HepG2 (cell line): ENCODE data around the gene HDAC4. TPM values are rescaled to one million over a fixed set of nuclear protein-coding genes. Genes with fewer than 3 reads are reported as not detected.

Experiments used
- ATAC-seq: fragments of 200-7000 bp; cut with Tn5 transposase; 3 replicates; pipeline ENCODE4 v1.9.1; 2020; ENCODE audit warnings: mild to moderate bottlenecking, moderate library complexity
- BruUV-seq: library from RNA; stranded (reverse); fragments of 400-500 nt; replicated peaks from 2 replicates; lab custom pipeline; 2021; lab: Mats Ljungman, UMichigan
- CTCF ChIA-PET: fragments of 300-600 bp; formaldehyde crosslinking; extraction: SDS; loops from one replicate; lab custom pipeline; 2021; ENCODE audit warnings: low total read pairs, inconsistent platforms, low intra/inter-chr PET ratio; lab: Yijun Ruan, JAX
- POLR2A ChIA-PET: fragments of 350-600 bp; sonication (Branson Sonifier 250); formaldehyde crosslinking; loops from one replicate; lab custom pipeline; 2020; ENCODE audit warnings: antibody characterized with exemption, inconsistent platforms; lab: Yijun Ruan, JAX
- DNase-seq: peaks from one replicate; pipeline ENCODE4 v3.0.0-alpha.2; 2015; ENCODE audit warnings: low spot score
- FAIRE-seq: peaks from 3 replicates; lab custom pipeline; 2011; peaks lifted over from hg19 to GRCh38; lab: Jason Lieb, UNC
- H2AFZ ChIP-seq: one replicate; pipeline ENCODE4 v1.6.1; 2011; ENCODE audit warnings: low read length, inconsistent platforms
- H3K27ac ChIP-seq: fragments of 300-600 bp; 3 replicates; pipeline ENCODE4 v1.8.0; 2011; ENCODE audit warnings: mixed run types, mild to moderate bottlenecking, mixed read lengths, low read length, inconsistent platforms; ENCODE audit not compliant: insufficient read depth; ENCODE audit errors: extremely low read length
- H3K27me3 ChIP-seq, 2 experiments: fragments of 200-600 bp in 1 of 2; 2 replicates in 1 of 2; 3 replicates in 1 of 2; pipeline versions ENCODE4 v1.6.0 to v1.8.0; 2011; ENCODE audit warnings: low read length in 2 of 2, mild to moderate bottlenecking in 2 of 2, moderate library complexity in 2 of 2, inconsistent platforms in 1 of 2; ENCODE audit not compliant: insufficient read depth in 2 of 2, control insufficient read depth in 1 of 2
- H3K36me3 ChIP-seq, 2 experiments: fragments of 200-600 bp in 1 of 2; replicated peaks in 1 of 2; 2 replicates in 1 of 2; 3 replicates in 1 of 2; pipeline versions ENCODE4 v1.5.1 to v1.8.0; 2011; ENCODE audit warnings: low read length in 2 of 2, inconsistent platforms in 1 of 2; ENCODE audit not compliant: insufficient read depth in 2 of 2, control insufficient read depth in 1 of 2
- H3K4me1 ChIP-seq: 2 replicates; pipeline ENCODE4 v1.5.1; 2012; ENCODE audit warnings: low read length, inconsistent platforms; ENCODE audit not compliant: insufficient read depth
- H3K4me2 ChIP-seq: 2 replicates; pipeline ENCODE4 v1.6.0; 2011; ENCODE audit warnings: low read depth, low read length, inconsistent platforms
- H3K4me3 ChIP-seq, 3 experiments: fragments of 200-600 bp in 1 of 3; sonication (generic), shearing (Covaris generic) in 1 of 3; replicated peaks in 1 of 3; 2 replicates each; pipeline ENCODE4 v1.5.1; 2011 to 2016; ENCODE audit warnings: low read length in 3 of 3, inconsistent platforms in 2 of 3, low read depth in 2 of 3, mild to moderate bottlenecking in 2 of 3, control low read depth in 1 of 3, mixed read lengths in 1 of 3; ENCODE audit not compliant: insufficient read depth in 1 of 3
- H3K79me2 ChIP-seq: one replicate; pipeline ENCODE4 v1.6.1; 2011; ENCODE audit warnings: low read length, inconsistent platforms; ENCODE audit not compliant: insufficient read depth
- H3K9ac ChIP-seq: 2 replicates; pipeline ENCODE4 v1.6.0; 2011; ENCODE audit warnings: mild to moderate bottlenecking, low read depth, low read length, inconsistent platforms; ENCODE audit not compliant: insufficient read depth
- H3K9me3 ChIP-seq: 2 replicates; pipeline ENCODE4 v1.5.1; 2012; ENCODE audit warnings: mild to moderate bottlenecking, low read length
- H4K20me1 ChIP-seq: 2 replicates; pipeline ENCODE4 v1.6.0; 2011; ENCODE audit warnings: inconsistent platforms, mild to moderate bottlenecking, low read length, moderate library complexity; ENCODE audit not compliant: insufficient read depth
- ATF7 ChIP-seq, 2 experiments: fragments of 450-650 bp in 1 of 2; sonication (generic) in 1 of 2; formaldehyde crosslinking in 1 of 2; IDR thresholded peaks; 2 replicates each; pipeline versions ENCODE4 v1.4.0 to v1.6.1; 2016 to 2020; ENCODE audit warnings: antibody characterized with exemption in 1 of 2, mild to moderate bottlenecking in 1 of 2, missing genetic modification reagents in 1 of 2
- EP300 ChIP-seq, 3 experiments: sonication (generic) in 1 of 3; formaldehyde crosslinking in 1 of 3; IDR thresholded peaks; 2 replicates each; pipeline versions ENCODE4 v1.5.1 to v1.6.1; 2011 to 2020; ENCODE audit warnings: low read depth in 2 of 3, low read length in 2 of 3, borderline replicate concordance in 1 of 3, improper control_type of control experiment in 1 of 3, mild to moderate bottlenecking in 1 of 3, missing genetic modification reagents in 1 of 3, moderate library complexity in 1 of 3
- ETV5 ChIP-seq: IDR thresholded peaks from 2 replicates; pipeline ENCODE4 v1.6.1; 2018; ENCODE audit warnings: missing biosample characterization, missing genetic modification reagents, inconsistent platforms, borderline replicate concordance
- FOSL2 ChIP-seq: sonication (generic); formaldehyde crosslinking; IDR thresholded peaks from 2 replicates; pipeline ENCODE4 v1.4.0; 2020; ENCODE audit warnings: missing genetic modification reagents
- GTF2F1 ChIP-seq: fragments of 150-350 bp; IDR thresholded peaks from 2 replicates; pipeline ENCODE4 v1.6.1; 2014; ENCODE audit warnings: low read length
- HIVEP1 ChIP-seq: sonication (generic); formaldehyde crosslinking; IDR thresholded peaks from 2 replicates; pipeline ENCODE4 v1.4.0; 2020; ENCODE audit warnings: mild to moderate bottlenecking, missing genetic modification reagents
- JUN ChIP-seq: sonication (generic); formaldehyde crosslinking; IDR thresholded peaks from 2 replicates; pipeline ENCODE4 v1.4.0; 2020; ENCODE audit warnings: mild to moderate bottlenecking, missing genetic modification reagents
- KDM1A ChIP-seq: IDR thresholded peaks from 2 replicates; pipeline ENCODE4 v1.6.1; 2016; ENCODE audit warnings: missing compliant biosample characterization
- NCOA1 ChIP-seq: sonication (generic); formaldehyde crosslinking; IDR thresholded peaks from 2 replicates; pipeline ENCODE4 v1.9.0; 2021; ENCODE audit warnings: missing genetic modification reagents
- NFE2L2 ChIP-seq: fragments of 150-350 bp; IDR thresholded peaks from 2 replicates; pipeline ENCODE4 v1.6.1; 2014; ENCODE audit warnings: low read length
- PHF21A ChIP-seq: sonication (generic); formaldehyde crosslinking; IDR thresholded peaks from 2 replicates; pipeline ENCODE4 v1.5.0; 2020; ENCODE audit warnings: mild to moderate bottlenecking, missing genetic modification reagents
- ZNF160 ChIP-seq: sonication (generic); formaldehyde crosslinking; IDR thresholded peaks from 2 replicates; pipeline ENCODE4 v1.8.0; 2022; ENCODE audit warnings: mild to moderate bottlenecking, inconsistent platforms, missing genetic modification reagents
- ZNF343 ChIP-seq: sonication (generic); formaldehyde crosslinking; IDR thresholded peaks from 2 replicates; pipeline ENCODE4 v1.4.0; 2020; ENCODE audit warnings: mild to moderate bottlenecking, missing genetic modification reagents
- ZNF790 ChIP-seq: sonication (generic); formaldehyde crosslinking; IDR thresholded peaks from 2 replicates; pipeline ENCODE4 v1.8.0; 2022; ENCODE audit warnings: missing genetic modification reagents, mild to moderate bottlenecking, borderline replicate concordance
- ZNF792 ChIP-seq: IDR thresholded peaks from 2 replicates; pipeline ENCODE4 v1.6.1; 2016
- ZNF839 ChIP-seq: sonication (generic); formaldehyde crosslinking; IDR thresholded peaks from 2 replicates; pipeline ENCODE4 v1.4.0; 2020; ENCODE audit warnings: missing genetic modification reagents, mild to moderate bottlenecking, borderline replicate concordance
- in situ Hi-C: cut with HindIII; loops from 2 replicates; pipeline ENCODE4 v1.10.0; 2017; ENCODE audit warnings: low pct_unique_long_range_greater_than_20kb; ENCODE audit not compliant: extremely low pct_ligation_motif_present
- intact Hi-C: fragments of 100-400 bp; cut with micrococcal nuclease; formaldehyde crosslinking; loops from one replicate; pipeline ENCODE4 v1.10.0; 2022; ENCODE audit not compliant: unreplicated experiment
- polyA plus RNA-seq, 8 experiments: library from polyadenylated mRNA; depleted of rRNA in 3 of 8; stranded (reverse) in 7 of 8; unstranded in 1 of 8; fragments of >200 nt; fragmentation: Illumina TruSeq in 4 of 8; extraction: Trizol in 4 of 8; gene quantifications; 2 replicates each; pipeline versions ENCODE4 v1.2.1 to v1.2.3, GENCODE V29; 2011 to 2016; ENCODE audit warnings: low read depth in 4 of 8, missing spikeins in 1 of 8, mixed read lengths in 1 of 8; ENCODE audit not compliant: insufficient read depth in 1 of 8
- total RNA-seq, 5 experiments: library from RNA; depleted of rRNA; stranded (reverse); fragments of >200 nt; fragmentation: Illumina TruSeq; extraction: Trizol; gene quantifications; 2 replicates each; pipeline ENCODE4 v1.2.3, GENCODE V29; 2016; ENCODE audit warnings: low read depth in 1 of 5
- TF ChIP-seq, protein P1 (sequence below): IDR thresholded peaks from 2 replicates; pipeline ENCODE4 v1.6.1; 2016; ENCODE audit warnings: missing biosample characterization, missing genetic modification reagents, low read depth
- TF ChIP-seq, protein P2 (sequence below): fragments of 450-650 bp; IDR thresholded peaks from 2 replicates; pipeline ENCODE4 v1.6.1; 2017; ENCODE audit warnings: mild to moderate bottlenecking
- TF ChIP-seq, protein P3 (sequence below): sonication (generic); formaldehyde crosslinking; IDR thresholded peaks from 2 replicates; pipeline ENCODE4 v1.5.0; 2020; ENCODE audit warnings: missing genetic modification reagents

HDAC4 gene
- total and polyA plus RNA-seq, 2 of the 13 experiments (the other 11 are each of a cell fraction or from before 2014, with no cell fraction given) = 10.1 to 11.5 TPM

DNA sequence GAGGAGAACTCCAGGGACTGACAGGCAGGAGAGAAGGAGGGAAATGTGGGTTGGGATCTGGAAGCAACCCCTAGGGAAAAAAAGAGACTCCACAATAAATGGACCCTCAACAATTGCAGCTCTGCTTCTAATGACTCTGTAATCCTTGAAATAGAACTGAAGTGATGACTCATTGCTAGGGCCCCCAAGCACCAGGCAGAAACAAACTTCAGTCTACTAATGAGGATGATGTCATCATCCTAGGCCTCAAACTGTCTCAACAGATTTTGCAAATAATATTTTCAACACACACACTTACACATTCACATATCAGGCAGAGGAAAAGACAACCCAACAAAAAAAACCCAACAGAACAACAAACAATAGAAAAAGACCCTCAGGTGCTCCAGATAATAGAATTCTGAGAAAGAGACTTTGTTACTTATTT lies 143.3 kb downstream of the HDAC4 start:
- DNase-seq (peak; percentile 64), FAIRE-seq (no peak), ATAC-seq (peak; percentile 29; the same call in 1 of the 3 replicates)
- Histone ChIP-seq H3K4me1 (peaks cover 32% of the 10 kb centered on the region), H3K36me3 (no peaks in the 10 kb centered on the region), H3K9me3 (no peaks in the 10 kb centered on the region), H3K27ac (peak overlapping the region; percentile 3), H3K4me3 (no peak overlapping the region), H3K4me2 (no peak overlapping the region; the same call in 1 of the 2 replicates), H3K27me3 (no peaks in the 10 kb centered on the region), H3K9ac (no peak overlapping the region), H3K79me2 (peaks cover 44% of the 10 kb centered on the region), H2AFZ (no peak overlapping the region), H4K20me1 (peaks cover 9% of the 10 kb centered on the region; the same call in 1 of the 2 replicates)
- CTCF ChIA-PET = no interaction called here
- no TSS peak for BruUV-seq
- POLR2A ChIA-PET = interaction anchor here (1.1 kb wide), 1 partner anchor 10 kb away, joined by 3 read pairs; no protein-coding TSS in a partner anchor
- in situ Hi-C loops (no loop called here), intact Hi-C loops (no loop called here)
- TF ChIP-seq GTF2F1 = no peak
- TF ChIP-seq PHF21A (CRISPR knock-in tag) = no peak
- peak; percentile 96 for TF ChIP-seq FOSL2 (CRISPR knock-in tag)
- no peak for TF ChIP-seq HIVEP1 (CRISPR knock-in tag)
- TF ChIP-seq ZNF792 (CRISPR knock-in tag) = no peak
- TF ChIP-seq, protein P1, sequence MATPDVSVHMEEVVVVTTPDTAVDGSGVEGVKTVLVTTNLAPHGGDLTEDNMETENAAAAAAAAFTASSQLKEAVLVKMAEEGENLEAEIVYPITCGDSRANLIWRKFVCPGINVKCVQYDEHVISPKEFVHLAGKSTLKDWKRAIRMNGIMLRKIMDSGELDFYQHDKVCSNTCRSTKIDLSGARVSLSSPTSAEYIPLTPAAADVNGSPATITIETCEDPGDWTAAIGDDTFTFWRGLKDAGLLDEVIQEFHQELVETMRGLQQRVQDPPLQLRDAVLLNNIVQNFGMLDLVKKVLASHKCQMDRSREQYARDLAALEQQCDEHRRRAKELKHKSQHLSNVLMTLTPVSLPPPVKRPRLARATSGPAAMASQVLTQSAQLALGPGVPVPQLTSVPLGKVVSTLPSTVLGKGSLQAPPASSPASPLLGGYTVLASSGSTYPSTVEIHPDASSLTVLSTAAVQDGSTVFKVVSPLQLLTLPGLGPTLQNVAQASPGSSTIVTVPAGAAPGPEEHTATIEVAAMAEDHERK (CRISPR knock-in tag) = no peak
- no peak for TF ChIP-seq KDM1A (CRISPR knock-in tag)
- no peak for TF ChIP-seq ZNF160 (CRISPR knock-in tag)
- no peak for TF ChIP-seq ETV5 (CRISPR knock-in tag)
- TF ChIP-seq ZNF790 = no peak
- TF ChIP-seq ZNF839 (CRISPR knock-in tag) = no peak
- TF ChIP-seq, protein P2, sequence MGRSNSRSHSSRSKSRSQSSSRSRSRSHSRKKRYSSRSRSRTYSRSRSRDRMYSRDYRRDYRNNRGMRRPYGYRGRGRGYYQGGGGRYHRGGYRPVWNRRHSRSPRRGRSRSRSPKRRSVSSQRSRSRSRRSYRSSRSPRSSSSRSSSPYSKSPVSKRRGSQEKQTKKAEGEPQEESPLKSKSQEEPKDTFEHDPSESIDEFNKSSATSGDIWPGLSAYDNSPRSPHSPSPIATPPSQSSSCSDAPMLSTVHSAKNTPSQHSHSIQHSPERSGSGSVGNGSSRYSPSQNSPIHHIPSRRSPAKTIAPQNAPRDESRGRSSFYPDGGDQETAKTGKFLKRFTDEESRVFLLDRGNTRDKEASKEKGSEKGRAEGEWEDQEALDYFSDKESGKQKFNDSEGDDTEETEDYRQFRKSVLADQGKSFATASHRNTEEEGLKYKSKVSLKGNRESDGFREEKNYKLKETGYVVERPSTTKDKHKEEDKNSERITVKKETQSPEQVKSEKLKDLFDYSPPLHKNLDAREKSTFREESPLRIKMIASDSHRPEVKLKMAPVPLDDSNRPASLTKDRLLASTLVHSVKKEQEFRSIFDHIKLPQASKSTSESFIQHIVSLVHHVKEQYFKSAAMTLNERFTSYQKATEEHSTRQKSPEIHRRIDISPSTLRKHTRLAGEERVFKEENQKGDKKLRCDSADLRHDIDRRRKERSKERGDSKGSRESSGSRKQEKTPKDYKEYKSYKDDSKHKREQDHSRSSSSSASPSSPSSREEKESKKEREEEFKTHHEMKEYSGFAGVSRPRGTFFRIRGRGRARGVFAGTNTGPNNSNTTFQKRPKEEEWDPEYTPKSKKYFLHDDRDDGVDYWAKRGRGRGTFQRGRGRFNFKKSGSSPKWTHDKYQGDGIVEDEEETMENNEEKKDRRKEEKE = no peak
- TF ChIP-seq JUN (CRISPR knock-in tag) = peak; percentile 52; the same call in 1 of the 2 replicates
- TF ChIP-seq, protein P3, sequence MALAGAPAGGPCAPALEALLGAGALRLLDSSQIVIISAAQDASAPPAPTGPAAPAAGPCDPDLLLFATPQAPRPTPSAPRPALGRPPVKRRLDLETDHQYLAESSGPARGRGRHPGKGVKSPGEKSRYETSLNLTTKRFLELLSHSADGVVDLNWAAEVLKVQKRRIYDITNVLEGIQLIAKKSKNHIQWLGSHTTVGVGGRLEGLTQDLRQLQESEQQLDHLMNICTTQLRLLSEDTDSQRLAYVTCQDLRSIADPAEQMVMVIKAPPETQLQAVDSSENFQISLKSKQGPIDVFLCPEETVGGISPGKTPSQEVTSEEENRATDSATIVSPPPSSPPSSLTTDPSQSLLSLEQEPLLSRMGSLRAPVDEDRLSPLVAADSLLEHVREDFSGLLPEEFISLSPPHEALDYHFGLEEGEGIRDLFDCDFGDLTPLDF = no peak
- TF ChIP-seq EP300 (IDR thresholded peaks at IDR 0.05; ENCODE audit: low read depth in 2 of 2, low read length in 2 of 2) = peak in 1 of 2 experiments; percentile 49; a peak in 1 of 4 replicates
- TF ChIP-seq EP300 (CRISPR knock-in tag; IDR thresholded peaks at IDR 0.05; ENCODE audit: borderline replicate concordance) = no peak
- TF ChIP-seq ZNF343 = no peak
- TF ChIP-seq ATF7 (IDR thresholded peaks at IDR 0.05) = peak; percentile 99
- TF ChIP-seq ATF7 (CRISPR knock-in tag; IDR thresholded peaks at IDR 0.05) = no peak
- TF ChIP-seq NFE2L2 = peak; percentile 18; the same call in 1 of the 2 replicates
- TF ChIP-seq NCOA1 (CRISPR knock-in tag) = no peak
